GM12864 (cell line): ENCODE data around the gene LINC01488.

Experiments
- DNase-seq: peaks from one replicate; pipeline ENCODE4 v3.0.0-alpha.2; 2011; ENCODE audit warnings: low read depth
- H3K4me3 ChIP-seq: 2 replicates; pipeline ENCODE4 v1.5.1; 2011; ENCODE audit warnings: mild to moderate bottlenecking, low read depth, low read length, control low read depth
- TF ChIP-seq, protein P1 (sequence below): IDR thresholded peaks from 2 replicates; pipeline ENCODE4 v1.5.1; 2011; ENCODE audit warnings: low read depth, mild to moderate bottlenecking, moderate library complexity, low read length, control low read depth, inconsistent platforms; ENCODE audit errors: missing control alignments

Gene LINC01488

DNA sequence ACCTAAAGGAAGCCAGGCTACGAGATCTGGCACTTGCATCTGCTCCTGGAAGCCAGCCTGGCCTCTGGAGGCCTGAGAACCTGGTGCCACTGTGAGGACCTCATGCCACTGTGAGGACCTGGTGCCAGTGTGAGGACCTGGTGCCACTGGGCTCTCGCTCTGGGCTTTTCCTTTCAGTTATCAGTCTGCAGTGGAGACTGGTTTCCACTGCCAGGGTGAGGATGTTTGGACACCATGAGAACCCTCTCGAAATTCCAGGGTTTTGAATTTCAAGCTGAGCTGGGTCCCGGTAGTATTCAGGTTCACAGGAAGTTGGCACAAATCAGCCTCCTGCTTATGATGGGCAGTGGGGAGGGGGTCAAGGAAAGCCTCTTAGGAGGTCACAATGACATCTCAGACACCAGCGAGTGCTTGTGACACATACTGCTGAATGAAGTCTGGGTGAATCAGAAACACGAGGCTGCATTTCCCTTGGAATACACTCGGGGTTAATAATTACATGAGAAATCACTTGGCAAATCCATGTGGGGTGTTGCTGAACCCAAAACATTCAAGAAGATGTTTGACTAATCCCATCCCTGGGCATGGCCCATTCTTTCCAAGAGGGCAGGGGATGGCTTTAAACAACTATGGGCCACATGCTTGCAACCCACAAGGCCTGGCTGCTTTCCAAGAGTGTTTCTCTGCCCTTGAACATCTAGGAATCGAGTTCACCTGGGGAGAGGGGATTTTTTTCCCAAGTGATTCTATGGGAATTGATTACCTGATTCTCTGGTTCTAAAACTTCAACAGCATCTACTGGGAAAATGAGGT, 60.2 kb downstream of the LINC01488 start:
- no peak overlapping the region for H3K4me3 ChIP-seq
- TF ChIP-seq, protein P1, sequence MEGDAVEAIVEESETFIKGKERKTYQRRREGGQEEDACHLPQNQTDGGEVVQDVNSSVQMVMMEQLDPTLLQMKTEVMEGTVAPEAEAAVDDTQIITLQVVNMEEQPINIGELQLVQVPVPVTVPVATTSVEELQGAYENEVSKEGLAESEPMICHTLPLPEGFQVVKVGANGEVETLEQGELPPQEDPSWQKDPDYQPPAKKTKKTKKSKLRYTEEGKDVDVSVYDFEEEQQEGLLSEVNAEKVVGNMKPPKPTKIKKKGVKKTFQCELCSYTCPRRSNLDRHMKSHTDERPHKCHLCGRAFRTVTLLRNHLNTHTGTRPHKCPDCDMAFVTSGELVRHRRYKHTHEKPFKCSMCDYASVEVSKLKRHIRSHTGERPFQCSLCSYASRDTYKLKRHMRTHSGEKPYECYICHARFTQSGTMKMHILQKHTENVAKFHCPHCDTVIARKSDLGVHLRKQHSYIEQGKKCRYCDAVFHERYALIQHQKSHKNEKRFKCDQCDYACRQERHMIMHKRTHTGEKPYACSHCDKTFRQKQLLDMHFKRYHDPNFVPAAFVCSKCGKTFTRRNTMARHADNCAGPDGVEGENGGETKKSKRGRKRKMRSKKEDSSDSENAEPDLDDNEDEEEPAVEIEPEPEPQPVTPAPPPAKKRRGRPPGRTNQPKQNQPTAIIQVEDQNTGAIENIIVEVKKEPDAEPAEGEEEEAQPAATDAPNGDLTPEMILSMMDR = no peak
- no peak for DNase-seq

DNA sequence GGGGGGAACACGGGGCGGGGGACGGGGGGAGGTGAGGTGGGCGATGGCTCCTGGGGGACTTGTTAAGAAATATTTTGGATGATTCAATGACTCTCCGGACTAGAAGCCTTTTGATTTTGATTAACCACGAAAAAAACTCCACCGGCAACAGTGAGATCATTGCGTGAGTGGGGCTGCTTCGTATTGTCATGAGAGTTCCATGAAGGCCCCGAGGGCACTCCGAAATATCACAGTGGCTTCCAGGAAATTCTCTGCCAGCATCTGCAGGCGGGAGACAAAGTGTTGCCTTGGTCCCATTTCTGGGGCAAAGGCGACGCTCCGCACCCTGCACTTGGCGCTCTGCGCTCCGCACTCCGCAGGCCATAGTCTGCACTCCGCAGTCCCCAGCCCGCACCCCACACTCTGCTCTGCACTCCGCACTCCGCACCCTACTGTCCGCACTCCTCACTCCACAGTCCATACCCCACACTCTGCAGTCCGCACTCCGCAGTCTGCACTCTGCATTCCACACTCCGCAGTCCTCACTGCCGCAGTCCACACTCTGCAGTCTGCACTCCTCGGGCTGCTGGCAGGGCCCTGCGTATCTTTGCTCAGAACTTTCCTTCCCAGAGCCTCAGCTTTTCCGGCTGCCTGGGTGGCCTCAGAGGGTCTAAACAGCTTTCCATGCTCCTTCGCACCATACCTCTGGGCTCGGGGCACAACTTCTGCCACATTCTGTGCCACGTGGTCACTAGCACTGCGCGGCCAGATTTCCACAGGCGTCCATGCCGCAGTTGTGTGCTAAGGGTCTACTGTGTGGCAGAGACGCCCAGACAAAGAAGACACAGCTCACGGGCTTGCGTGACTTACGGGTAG, 61.1 kb downstream of the LINC01488 start:
- DNase-seq = no peak
- no peak overlapping the region for H3K4me3 ChIP-seq

More for the DNA sequence above, 61.1 kb downstream of the LINC01488 start:
- TF ChIP-seq, protein P1 = no peak
